ENCODE results near the gene GARIN5B. TPM values are rescaled to one million over a fixed set of nuclear protein-coding genes. Genes with fewer than 3 reads are reported as not detected.

Gene GARIN5B
- total and polyA plus RNA-seq, 2 of the 13 experiments (the other 11 are each of a cell fraction or from before 2014, with no cell fraction given), result not detected

DNA sequence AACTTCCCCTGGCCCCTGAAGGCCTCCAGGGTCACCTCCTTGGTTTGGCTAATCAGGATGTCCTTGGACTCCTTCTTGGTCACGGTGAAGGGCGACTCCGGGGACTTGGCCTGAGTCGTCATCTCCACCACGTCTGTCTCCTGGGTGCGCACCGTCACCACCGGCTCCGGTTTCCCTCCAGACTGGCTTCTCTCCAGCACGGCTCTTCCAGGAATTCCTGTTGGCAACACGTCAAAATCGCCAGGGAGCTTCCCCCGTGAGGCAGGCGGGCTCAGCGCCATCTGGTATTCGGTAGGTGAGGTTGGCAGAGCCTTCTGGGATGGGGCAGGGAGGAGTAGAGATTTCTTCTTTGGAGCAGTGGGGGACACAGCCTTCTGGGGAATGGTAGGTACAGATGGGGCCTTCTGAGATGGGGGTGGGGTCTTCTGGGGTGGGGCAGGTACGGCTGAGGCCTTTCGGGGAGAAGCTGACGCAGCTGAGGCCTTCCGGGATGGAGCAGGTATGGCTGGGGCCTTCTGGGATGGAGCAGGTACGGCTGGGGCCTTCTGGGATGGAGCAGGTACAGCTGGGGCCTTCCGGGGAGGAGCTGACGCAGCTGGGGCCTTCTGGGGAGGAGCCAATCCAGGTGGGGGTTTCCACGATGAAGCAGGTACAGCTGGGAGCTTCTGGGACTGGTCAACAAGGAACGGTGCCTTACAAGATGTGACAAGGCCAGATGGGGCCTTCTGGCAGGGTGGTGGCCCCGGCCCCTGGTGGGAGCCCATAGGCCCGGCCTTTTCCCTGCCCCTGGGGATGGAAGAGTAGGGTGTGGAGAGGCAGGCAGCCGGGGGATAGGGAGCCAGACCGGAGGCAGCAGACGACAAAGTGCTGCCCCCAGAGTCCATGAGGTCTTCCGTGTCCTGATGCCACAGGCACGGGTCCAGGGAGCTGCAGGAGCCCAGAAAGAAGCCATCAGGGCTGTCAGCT, 3.8 kb downstream of the GARIN5B start (continued):
- TF ChIP-seq ZNF510 (CRISPR knock-in tag; IDR thresholded peaks at IDR 0.05; ENCODE audit: low read depth) (no peak), SP1 (IDR thresholded peaks at IDR 0.05) (no peak), SP1 (CRISPR knock-in tag; IDR thresholded peaks at IDR 0.05) (no peak)

DNA sequence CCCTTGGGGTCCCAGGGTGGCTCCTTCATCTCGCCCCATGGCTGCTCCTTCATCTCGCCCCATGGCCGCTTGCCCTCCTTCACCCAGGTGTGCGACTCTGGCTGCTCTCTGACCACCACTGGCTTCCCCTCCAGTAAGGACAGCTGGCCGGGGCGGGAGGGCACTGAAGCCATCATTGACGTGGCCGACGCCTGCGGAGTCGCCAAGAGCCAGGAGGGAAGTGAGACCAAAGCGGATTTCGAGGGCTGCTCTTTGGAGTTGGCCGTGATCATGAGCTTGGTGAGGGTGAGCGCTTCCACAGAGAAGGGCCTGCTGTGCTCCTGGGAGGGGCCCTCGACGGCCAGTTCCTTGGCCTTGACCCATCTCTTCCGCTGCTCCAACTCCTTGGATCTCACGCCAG, 4.6 kb downstream of the GARIN5B start:
- H3K4me1 ChIP-seq (ENCODE audit: insufficient read depth, low read length), result peaks cover 14% of the 10 kb centered on the region
- no TSS peak for BruUV-seq (replicated peaks)
- H3K27me3 ChIP-seq (ENCODE audit: control insufficient read depth in 1 of 2, insufficient read depth in 2 of 2, low read length in 2 of 2), result peaks cover 6 to 52% of the 10 kb centered on the region in 2 experiments
- no peaks in the 10 kb centered on the region for H3K9me3 ChIP-seq (ENCODE audit: low read length)
- H3K4me2 ChIP-seq (ENCODE audit: low read depth, low read length), result no peak overlapping the region
- intact Hi-C loops (cut with micrococcal nuclease; ENCODE audit: unreplicated experiment), result no loop called here
- no peak overlapping the region for H2AFZ ChIP-seq (ENCODE audit: low read length)
- FAIRE-seq, result no peak
- H3K9ac ChIP-seq (ENCODE audit: insufficient read depth, low read depth, low read length), result no peak overlapping the region
- no peaks in the 10 kb centered on the region for H3K36me3 ChIP-seq (replicated peaks in 1 of 2; ENCODE audit: control insufficient read depth in 1 of 2, insufficient read depth in 2 of 2, low read length in 2 of 2)
- ChIA-PET POLR2A (interaction anchor here (1.1 kb wide), 1 partner anchor 10 kb away, joined by 3 read pairs; no protein-coding TSS in a partner anchor), CTCF (ENCODE audit: low intra/inter-chr PET ratio, low total read pairs) (no interaction called here)
- 0 out of 2 replicates have a peak, but pooled peaks cover 4% of the 10 kb centered on the region for H4K20me1 ChIP-seq (ENCODE audit: insufficient read depth, low read length)
- in situ Hi-C loops (cut with HindIII; ENCODE audit: extremely low pct_ligation_motif_present, low pct_unique_long_range_greater_than_20kb), result no loop called here
- no peak overlapping the region for H3K4me3 ChIP-seq (replicated peaks in 1 of 3; ENCODE audit: insufficient read depth in 1 of 3, low read depth in 2 of 3, low read length in 3 of 3)
- DNase-seq (ENCODE audit: low spot score), result no peak
- H3K79me2 ChIP-seq (ENCODE audit: insufficient read depth, low read length), result no peaks in the 10 kb centered on the region
- WGBS (ENCODE audit: low lambda C conversion rate), result 46% methylated on average over 8 of the region's 19 CpGs
- no peak overlapping the region for H3K27ac ChIP-seq (ENCODE audit: extremely low read length, insufficient read depth, low read length)
- TF ChIP-seq, protein P1, sequence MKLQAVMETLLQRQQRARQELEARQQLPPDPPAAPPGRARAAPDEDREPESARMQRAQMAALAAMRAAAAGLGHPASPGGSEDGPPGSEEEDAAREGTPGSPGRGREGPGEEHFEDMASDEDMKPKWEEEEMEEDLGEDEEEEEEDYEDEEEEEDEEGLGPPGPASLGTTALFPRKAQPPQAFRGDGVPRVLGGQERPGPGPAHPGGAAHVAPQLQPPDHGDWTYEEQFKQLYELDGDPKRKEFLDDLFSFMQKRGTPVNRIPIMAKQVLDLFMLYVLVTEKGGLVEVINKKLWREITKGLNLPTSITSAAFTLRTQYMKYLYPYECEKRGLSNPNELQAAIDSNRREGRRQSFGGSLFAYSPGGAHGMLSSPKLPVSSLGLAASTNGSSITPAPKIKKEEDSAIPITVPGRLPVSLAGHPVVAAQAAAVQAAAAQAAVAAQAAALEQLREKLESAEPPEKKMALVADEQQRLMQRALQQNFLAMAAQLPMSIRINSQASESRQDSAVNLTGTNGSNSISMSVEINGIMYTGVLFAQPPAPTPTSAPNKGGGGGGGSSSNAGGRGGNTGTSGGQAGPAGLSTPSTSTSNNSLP (IDR thresholded peaks at IDR 0.05; ENCODE audit: low read depth, low read length), result no peak
- TF ChIP-seq, protein P2, sequence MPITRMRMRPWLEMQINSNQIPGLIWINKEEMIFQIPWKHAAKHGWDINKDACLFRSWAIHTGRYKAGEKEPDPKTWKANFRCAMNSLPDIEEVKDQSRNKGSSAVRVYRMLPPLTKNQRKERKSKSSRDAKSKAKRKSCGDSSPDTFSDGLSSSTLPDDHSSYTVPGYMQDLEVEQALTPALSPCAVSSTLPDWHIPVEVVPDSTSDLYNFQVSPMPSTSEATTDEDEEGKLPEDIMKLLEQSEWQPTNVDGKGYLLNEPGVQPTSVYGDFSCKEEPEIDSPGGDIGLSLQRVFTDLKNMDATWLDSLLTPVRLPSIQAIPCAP (CRISPR knock-in tag; IDR thresholded peaks at IDR 0.05; ENCODE audit: low read depth), result no peak
- TF ChIP-seq ZNF549 (CRISPR knock-in tag; IDR thresholded peaks at IDR 0.05), result no peak
- no peak for TF ChIP-seq HIVEP1 (CRISPR knock-in tag; IDR thresholded peaks at IDR 0.05)
- no peak for TF ChIP-seq ZNF879 (CRISPR knock-in tag; IDR thresholded peaks at IDR 0.05)
- TF ChIP-seq SOX5 (CRISPR knock-in tag; IDR thresholded peaks at IDR 0.05; ENCODE audit: borderline replicate concordance), result no peak
- ATAC-seq, result no peak
